Subcutaneous adipose tissue (tissue), 4 donors: ENCODE results near the gene EPHA3. TPM values are rescaled to one million over a fixed set of nuclear protein-coding genes. Genes with fewer than 3 reads are reported as not detected.

Experiments used
- CTCF ChIP-seq: fragments of 450-650 bp; IDR thresholded peaks from one replicate; pipeline ENCODE4 v1.5.1; 2016; ENCODE audit warnings: low read depth, mild to moderate bottlenecking, control low read depth, antibody characterized with exemption, moderate library complexity
- total RNA-seq, 4 donors: library from RNA; depleted of rRNA; stranded (reverse); fragments of >200 nt; gene quantifications; one replicate each; pipeline ENCODE4 v1.1.0, GENCODE V29; 2016

Gene EPHA3
- total RNA-seq, 4 donors from 2014 or later = 5.6 to 7.2 (median 6.1) TPM

- no peak for TF ChIP-seq CTCF
These were observed 36.7 kb downstream of the EPHA3 start for GRCh38 chr3:89144080-89144479.

DNA sequence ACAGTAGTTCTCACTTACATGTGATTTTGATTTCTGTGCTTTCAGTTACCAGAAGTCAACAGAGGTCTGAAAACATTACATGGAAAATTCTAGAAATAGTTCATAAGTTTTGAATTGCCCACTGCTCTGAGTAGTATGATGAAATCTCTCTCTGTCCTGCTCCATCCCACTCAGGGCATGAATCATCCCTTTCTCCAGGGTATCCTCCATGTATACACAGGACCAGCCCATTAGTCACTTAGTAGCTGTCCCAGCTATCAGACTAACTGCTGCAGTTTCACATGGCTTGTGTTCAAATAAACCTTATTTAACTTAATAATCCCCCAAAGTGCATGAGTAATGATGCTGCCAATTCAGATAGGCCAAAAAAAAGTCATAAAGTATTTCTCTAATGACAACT lies 38.6 kb downstream of the EPHA3 start:
- no peak for TF ChIP-seq CTCF

GRCh38 chr3:89154416-89154815 lies 47.0 kb downstream of the EPHA3 start:
- no peak for TF ChIP-seq CTCF

DNA sequence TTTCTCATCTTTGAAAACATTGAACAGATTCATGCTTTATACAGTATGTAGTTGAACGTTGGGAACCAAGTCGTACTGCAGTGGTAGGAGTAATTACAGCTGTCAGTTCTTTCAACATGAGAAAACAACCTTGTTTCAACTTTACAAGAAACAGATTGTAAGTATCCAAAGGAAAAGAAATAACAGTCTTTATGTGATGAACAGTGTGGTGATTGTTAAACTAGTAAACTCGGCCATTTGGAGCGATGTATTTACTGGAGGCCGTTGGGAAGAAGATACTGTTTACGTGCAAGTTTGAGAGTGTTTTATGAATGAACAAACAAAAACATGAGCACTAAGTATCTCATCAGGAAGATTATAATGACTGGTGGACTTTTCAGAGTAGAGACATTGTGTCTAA lies 48.4 kb downstream of the EPHA3 start:
- no peak for TF ChIP-seq CTCF

DNA sequence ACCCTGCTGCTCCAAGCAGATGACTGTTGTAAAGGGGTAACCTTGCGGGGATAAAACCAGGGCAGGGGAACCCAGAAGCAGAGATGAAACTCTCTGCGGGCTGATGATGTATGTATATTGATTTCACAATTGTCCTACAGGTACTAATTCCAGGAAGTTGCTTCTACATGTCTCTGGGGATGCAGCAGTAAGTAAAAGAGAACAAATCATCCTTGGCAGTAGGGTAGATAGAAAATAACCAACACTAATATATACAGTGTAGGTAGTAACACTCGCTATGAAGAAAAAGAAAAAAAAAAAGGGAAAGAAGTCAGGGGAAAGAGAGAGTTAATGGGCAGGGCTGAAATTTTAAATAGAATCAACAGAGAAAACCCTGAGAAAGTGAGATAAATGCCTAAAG lies 50.2 kb downstream of the EPHA3 start:
- no peak for TF ChIP-seq CTCF

DNA sequence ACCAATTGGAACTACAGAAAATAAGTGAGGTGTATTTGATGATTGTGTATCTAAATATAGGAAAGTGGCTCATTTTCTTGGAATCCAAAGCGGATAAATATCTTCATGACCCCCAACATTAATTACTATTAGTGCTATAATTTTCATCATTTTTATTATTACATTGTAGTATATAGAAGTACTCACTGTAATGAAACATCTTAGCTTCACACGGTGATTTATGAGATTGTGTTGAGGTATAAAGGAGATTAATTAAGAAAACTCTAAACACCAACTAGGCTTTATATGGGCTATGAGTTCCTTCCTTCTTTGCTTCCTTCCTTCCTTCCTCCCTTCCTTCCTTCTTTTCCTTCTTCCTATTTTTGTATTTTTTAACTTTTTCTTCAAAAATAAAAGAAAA lies 52.2 kb downstream of the EPHA3 start:
- TF ChIP-seq CTCF = no peak

- no peak for TF ChIP-seq CTCF
These were observed 57.4 kb downstream of the EPHA3 start for GRCh38 chr3:89164774-89165173.
